HepG2 (cell line): ENCODE results near the gene HRG. TPM values are rescaled to one million over a fixed set of nuclear protein-coding genes. Genes with fewer than 3 reads are reported as not detected.

ENCODE experiments used
- HIVEP1 ChIP-seq: sonication (generic); formaldehyde crosslinking; IDR thresholded peaks from 2 replicates; pipeline ENCODE4 v1.4.0; 2020; ENCODE audit warnings: mild to moderate bottlenecking, missing genetic modification reagents
- HNRNPLL ChIP-seq: fragments of 200-400 bp; formaldehyde crosslinking; IDR thresholded peaks from 2 replicates; pipeline ENCODE4 v1.6.1; 2017; ENCODE audit warnings: mild to moderate bottlenecking, low read depth, low read length; ENCODE audit not compliant: poor library complexity, severe bottlenecking
- KDM6A ChIP-seq: IDR thresholded peaks from 2 replicates; pipeline ENCODE4 v1.6.1; 2016; ENCODE audit warnings: low read depth
- RBM39 ChIP-seq: fragments of 200-400 bp; formaldehyde crosslinking; IDR thresholded peaks from one replicate; pipeline ENCODE4 v1.6.1; 2018; ENCODE audit warnings: antibody characterized with exemption, mild to moderate bottlenecking, low read depth, low read length; ENCODE audit not compliant: poor library complexity, severe bottlenecking
- RXRA ChIP-seq: sonication (generic); formaldehyde crosslinking; IDR thresholded peaks from 2 replicates; pipeline ENCODE4 v1.5.1; 2020; ENCODE audit warnings: missing genetic modification reagents
- SAFB2 ChIP-seq: sonication (generic); formaldehyde crosslinking; IDR thresholded peaks from 2 replicates; pipeline ENCODE4 v1.5.1; 2020; ENCODE audit warnings: missing genetic modification reagents, low read depth, mild to moderate bottlenecking, borderline replicate concordance
- SETDB1 ChIP-seq: sonication (generic); formaldehyde crosslinking; IDR thresholded peaks from 2 replicates; pipeline ENCODE4 v1.5.1; 2020; ENCODE audit warnings: missing genetic modification reagents, mild to moderate bottlenecking, borderline replicate concordance
- SNRNP70 ChIP-seq: fragments of 200-400 bp; formaldehyde crosslinking; IDR thresholded peaks from 2 replicates; pipeline ENCODE4 v1.6.1; 2017; ENCODE audit warnings: mild to moderate bottlenecking, low read depth, low read length, moderate library complexity
- TEAD2 ChIP-seq: sonication (generic); formaldehyde crosslinking; IDR thresholded peaks from 2 replicates; pipeline ENCODE4 v1.9.0; 2021; ENCODE audit warnings: missing genetic modification reagents
- ZNF350 ChIP-seq: sonication (generic); formaldehyde crosslinking; IDR thresholded peaks from 2 replicates; pipeline ENCODE4 v1.4.0; 2020; ENCODE audit warnings: mild to moderate bottlenecking, low read depth, missing genetic modification reagents, borderline replicate concordance
- polyA plus RNA-seq, 8 experiments: library from polyadenylated mRNA; depleted of rRNA in 3 of 8; stranded (reverse) in 7 of 8; unstranded in 1 of 8; fragments of >200 nt; fragmentation: Illumina TruSeq in 4 of 8; extraction: Trizol in 4 of 8; gene quantifications; 2 replicates each; pipeline versions ENCODE4 v1.2.1 to v1.2.3, GENCODE V29; 2011 to 2016; ENCODE audit warnings: low read depth in 4 of 8, missing spikeins in 1 of 8, mixed read lengths in 1 of 8; ENCODE audit not compliant: insufficient read depth in 1 of 8
- total RNA-seq, 5 experiments: library from RNA; depleted of rRNA; stranded (reverse); fragments of >200 nt; fragmentation: Illumina TruSeq; extraction: Trizol; gene quantifications; 2 replicates each; pipeline ENCODE4 v1.2.3, GENCODE V29; 2016; ENCODE audit warnings: low read depth in 1 of 5
- TF ChIP-seq, protein P1 (sequence below): sonication (generic); formaldehyde crosslinking; IDR thresholded peaks from 2 replicates; pipeline ENCODE4 v1.8.1; 2022; ENCODE audit warnings: low read depth, mild to moderate bottlenecking, missing genetic modification reagents
- TF ChIP-seq, protein P2 (sequence below): sonication (generic); formaldehyde crosslinking; IDR thresholded peaks from 2 replicates; pipeline ENCODE4 v1.5.1; 2020; ENCODE audit warnings: mild to moderate bottlenecking, missing genetic modification reagents
- TF ChIP-seq, protein P3 (sequence below): sonication (generic); formaldehyde crosslinking; IDR thresholded peaks from 2 replicates; pipeline ENCODE4 v1.4.0; 2020; ENCODE audit warnings: missing genetic modification reagents, borderline replicate concordance
- TF ChIP-seq, protein P4 (sequence below): sonication (generic); formaldehyde crosslinking; IDR thresholded peaks from 2 replicates; pipeline ENCODE4 v1.5.0; 2020; ENCODE audit warnings: missing genetic modification reagents
- TF ChIP-seq, protein P5 (sequence below): sonication (generic); formaldehyde crosslinking; IDR thresholded peaks from 2 replicates; pipeline ENCODE4 v1.5.0; 2020; ENCODE audit warnings: mild to moderate bottlenecking, missing genetic modification reagents

The HRG gene
- total and polyA plus RNA-seq, 2 of the 13 experiments (the other 11 are each of a cell fraction or from before 2014, with no cell fraction given), result 0.09 to 0.11 TPM

DNA sequence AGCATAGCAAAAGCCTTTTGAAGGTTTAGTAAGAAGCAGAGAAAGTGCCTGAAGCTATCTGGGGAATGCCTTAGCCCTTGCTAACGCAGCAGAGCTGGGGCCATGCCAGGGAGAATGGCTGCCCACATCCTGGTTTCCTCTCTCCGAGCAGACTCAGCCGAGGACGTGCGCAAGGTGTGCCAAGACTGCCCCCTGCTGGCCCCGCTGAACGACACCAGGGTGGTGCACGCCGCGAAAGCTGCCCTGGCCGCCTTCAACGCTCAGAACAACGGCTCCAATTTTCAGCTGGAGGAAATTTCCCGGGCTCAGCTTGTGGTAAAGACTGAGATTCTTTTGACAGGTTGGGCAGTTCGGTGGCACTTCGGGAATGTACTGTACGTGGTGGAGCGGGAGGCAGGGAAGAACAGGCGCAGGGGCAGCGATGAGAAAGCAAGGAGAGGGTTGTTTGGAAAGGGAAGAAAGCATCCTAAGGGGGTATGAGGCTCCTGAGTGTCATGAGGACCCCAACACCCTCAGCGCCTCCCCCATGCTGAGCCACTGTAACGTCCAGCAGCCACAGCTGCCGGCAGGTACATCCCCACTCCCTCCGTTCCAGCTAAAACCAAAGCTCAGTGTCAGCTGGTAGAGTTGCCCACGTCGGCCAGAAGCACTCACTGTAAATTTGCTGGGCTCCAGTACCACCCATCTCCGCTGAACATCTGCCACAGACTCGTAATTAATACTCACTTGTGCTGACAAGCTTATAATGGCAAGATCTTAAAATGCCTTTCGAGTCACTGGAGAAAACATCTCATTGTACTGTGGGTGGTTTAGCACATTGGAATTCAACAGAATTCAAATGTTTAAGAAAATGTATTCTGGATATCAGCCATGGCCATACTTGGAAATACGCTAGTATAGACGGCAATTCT lies 48.5 kb upstream of the HRG start (continued):
- TF ChIP-seq, protein P1, sequence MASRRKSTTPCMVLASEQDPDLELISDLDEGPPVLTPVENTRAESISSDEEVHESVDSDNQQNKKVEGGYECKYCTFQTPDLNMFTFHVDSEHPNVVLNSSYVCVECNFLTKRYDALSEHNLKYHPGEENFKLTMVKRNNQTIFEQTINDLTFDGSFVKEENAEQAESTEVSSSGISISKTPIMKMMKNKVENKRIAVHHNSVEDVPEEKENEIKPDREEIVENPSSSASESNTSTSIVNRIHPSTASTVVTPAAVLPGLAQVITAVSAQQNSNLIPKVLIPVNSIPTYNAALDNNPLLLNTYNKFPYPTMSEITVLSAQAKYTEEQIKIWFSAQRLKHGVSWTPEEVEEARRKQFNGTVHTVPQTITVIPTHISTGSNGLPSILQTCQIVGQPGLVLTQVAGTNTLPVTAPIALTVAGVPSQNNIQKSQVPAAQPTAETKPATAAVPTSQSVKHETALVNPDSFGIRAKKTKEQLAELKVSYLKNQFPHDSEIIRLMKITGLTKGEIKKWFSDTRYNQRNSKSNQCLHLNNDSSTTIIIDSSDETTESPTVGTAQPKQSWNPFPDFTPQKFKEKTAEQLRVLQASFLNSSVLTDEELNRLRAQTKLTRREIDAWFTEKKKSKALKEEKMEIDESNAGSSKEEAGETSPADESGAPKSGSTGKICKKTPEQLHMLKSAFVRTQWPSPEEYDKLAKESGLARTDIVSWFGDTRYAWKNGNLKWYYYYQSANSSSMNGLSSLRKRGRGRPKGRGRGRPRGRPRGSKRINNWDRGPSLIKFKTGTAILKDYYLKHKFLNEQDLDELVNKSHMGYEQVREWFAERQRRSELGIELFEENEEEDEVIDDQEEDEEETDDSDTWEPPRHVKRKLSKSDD (CRISPR knock-in tag), result 0 out of 2 replicates have a peak, but pooled peaks have one; percentile 34
- TF ChIP-seq HIVEP1 (CRISPR knock-in tag) (no peak), SNRNP70 (no peak), RBM39 (peak; percentile 6), ZNF350 (CRISPR knock-in tag) (no peak), KDM6A (CRISPR knock-in tag) (no peak), HNRNPLL (peak; percentile 57), RXRA (CRISPR knock-in tag) (no peak; the same call in 1 of the 2 replicates), SAFB2 (CRISPR knock-in tag) (peak; percentile 84; the same call in 1 of the 2 replicates), SETDB1 (no peak), TEAD2 (no peak)
- TF ChIP-seq, protein P2, sequence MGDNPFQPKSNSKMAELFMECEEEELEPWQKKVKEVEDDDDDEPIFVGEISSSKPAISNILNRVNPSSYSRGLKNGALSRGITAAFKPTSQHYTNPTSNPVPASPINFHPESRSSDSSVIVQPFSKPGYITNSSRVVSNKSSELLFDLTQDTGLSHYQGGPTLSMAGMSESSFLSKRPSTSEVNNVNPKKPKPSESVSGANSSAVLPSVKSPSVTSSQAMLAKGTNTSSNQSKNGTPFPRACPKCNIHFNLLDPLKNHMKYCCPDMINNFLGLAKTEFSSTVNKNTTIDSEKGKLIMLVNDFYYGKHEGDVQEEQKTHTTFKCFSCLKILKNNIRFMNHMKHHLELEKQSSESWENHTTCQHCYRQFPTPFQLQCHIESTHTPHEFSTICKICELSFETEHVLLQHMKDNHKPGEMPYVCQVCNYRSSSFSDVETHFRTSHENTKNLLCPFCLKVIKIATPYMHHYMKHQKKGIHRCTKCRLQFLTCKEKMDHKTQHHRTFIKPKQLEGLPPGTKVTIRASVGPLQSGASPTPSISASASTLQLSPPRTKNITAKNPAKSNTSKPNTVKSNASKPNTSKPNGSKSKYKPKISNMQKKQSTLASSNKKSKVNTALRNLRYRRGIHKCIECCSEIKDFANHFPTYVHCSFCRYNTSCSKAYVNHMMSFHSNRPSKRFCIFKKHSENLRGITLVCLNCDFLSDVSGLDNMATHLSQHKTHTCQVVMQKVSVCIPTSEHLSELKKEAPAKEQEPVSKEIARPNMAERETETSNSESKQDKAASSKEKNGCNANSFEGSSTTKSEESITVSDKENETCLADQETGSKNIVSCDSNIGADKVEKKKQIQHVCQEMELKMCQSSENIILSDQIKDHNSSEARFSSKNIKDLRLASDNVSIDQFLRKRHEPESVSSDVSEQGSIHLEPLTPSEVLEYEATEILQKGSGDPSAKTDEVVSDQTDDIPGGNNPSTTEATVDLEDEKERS (CRISPR knock-in tag), result 0 out of 2 replicates have a peak, but pooled peaks have one; percentile 44
- TF ChIP-seq, protein P3, sequence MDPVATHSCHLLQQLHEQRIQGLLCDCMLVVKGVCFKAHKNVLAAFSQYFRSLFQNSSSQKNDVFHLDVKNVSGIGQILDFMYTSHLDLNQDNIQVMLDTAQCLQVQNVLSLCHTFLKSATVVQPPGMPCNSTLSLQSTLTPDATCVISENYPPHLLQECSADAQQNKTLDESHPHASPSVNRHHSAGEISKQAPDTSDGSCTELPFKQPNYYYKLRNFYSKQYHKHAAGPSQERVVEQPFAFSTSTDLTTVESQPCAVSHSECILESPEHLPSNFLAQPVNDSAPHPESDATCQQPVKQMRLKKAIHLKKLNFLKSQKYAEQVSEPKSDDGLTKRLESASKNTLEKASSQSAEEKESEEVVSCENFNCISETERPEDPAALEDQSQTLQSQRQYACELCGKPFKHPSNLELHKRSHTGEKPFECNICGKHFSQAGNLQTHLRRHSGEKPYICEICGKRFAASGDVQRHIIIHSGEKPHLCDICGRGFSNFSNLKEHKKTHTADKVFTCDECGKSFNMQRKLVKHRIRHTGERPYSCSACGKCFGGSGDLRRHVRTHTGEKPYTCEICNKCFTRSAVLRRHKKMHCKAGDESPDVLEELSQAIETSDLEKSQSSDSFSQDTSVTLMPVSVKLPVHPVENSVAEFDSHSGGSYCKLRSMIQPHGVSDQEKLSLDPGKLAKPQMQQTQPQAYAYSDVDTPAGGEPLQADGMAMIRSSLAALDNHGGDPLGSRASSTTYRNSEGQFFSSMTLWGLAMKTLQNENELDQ (CRISPR knock-in tag), result no peak
- TF ChIP-seq, protein P4, sequence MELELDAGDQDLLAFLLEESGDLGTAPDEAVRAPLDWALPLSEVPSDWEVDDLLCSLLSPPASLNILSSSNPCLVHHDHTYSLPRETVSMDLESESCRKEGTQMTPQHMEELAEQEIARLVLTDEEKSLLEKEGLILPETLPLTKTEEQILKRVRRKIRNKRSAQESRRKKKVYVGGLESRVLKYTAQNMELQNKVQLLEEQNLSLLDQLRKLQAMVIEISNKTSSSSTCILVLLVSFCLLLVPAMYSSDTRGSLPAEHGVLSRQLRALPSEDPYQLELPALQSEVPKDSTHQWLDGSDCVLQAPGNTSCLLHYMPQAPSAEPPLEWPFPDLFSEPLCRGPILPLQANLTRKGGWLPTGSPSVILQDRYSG (CRISPR knock-in tag), result no peak
- TF ChIP-seq, protein P5, sequence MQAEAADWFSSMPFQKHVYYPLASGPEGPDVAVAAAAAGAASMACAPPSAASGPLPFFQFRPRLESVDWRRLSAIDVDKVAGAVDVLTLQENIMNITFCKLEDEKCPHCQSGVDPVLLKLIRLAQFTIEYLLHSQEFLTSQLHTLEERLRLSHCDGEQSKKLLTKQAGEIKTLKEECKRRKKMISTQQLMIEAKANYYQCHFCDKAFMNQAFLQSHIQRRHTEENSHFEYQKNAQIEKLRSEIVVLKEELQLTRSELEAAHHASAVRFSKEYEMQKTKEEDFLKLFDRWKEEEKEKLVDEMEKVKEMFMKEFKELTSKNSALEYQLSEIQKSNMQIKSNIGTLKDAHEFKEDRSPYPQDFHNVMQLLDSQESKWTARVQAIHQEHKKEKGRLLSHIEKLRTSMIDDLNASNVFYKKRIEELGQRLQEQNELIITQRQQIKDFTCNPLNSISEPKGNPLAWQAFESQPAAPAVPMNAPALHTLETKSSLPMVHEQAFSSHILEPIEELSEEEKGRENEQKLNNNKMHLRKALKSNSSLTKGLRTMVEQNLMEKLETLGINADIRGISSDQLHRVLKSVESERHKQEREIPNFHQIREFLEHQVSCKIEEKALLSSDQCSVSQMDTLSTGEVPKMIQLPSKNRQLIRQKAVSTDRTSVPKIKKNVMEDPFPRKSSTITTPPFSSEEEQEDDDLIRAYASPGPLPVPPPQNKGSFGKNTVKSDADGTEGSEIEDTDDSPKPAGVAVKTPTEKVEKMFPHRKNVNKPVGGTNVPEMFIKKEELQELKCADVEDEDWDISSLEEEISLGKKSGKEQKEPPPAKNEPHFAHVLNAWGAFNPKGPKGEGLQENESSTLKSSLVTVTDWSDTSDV, result 0 out of 2 replicates have a peak, but pooled peaks have one; percentile 19
